HFFc6 (cell line): ENCODE results near the gene NEK6. TPM values are rescaled to one million over a fixed set of nuclear protein-coding genes. Genes with fewer than 3 reads are reported as not detected.
A peak's percentile ranks its signal among the peaks of the same experiment; 100 is the strongest.

Experiments used
- DNase-seq: peaks from one replicate; pipeline ENCODE4 v3.0.0-alpha.2; 2018
- H3K27ac Mint-ChIP-seq: 2 replicates; pipeline ENCODE4 v1.8.0; 2020; ENCODE audit warnings: mild to moderate bottlenecking, mixed read lengths
- H3K27me3 Mint-ChIP-seq: 2 replicates; pipeline ENCODE4 v1.8.0; 2021; ENCODE audit warnings: mild to moderate bottlenecking, moderate library complexity, mixed read lengths; ENCODE audit not compliant: insufficient read depth
- H3K36me3 Mint-ChIP-seq: 2 replicates; pipeline ENCODE4 v1.8.0; 2021; ENCODE audit warnings: low read depth, mixed read lengths
- H3K4me1 Mint-ChIP-seq: 2 replicates; pipeline ENCODE4 v1.8.0; 2020; ENCODE audit warnings: low read depth, mixed read lengths
- H3K4me3 Mint-ChIP-seq: 2 replicates; pipeline ENCODE4 v1.8.0; 2020; ENCODE audit warnings: mild to moderate bottlenecking, moderate library complexity, mixed read lengths
- H3K9me3 Mint-ChIP-seq: 2 replicates; pipeline ENCODE4 v1.8.0; 2020; ENCODE audit warnings: mild to moderate bottlenecking, mixed read lengths
- total RNA-seq, 6 experiments: library from RNA; stranded (reverse); fragmentation: NEBNext Ultra II Directional; extraction: Animal tissue kit (Norgen Biotek cat#: 25700); gene quantifications; 2 replicates in 1 of 6; 3 replicates in 5 of 6; pipeline ENCODE4 v1.2.3, GENCODE V29; 2021
- TF ChIP-seq, protein P1 (sequence below): fragments of 200-600 bp; sonication (generic); IDR thresholded peaks from 2 replicates; pipeline ENCODE4 v1.5.0; 2021; ENCODE audit warnings: antibody characterized with exemption, mild to moderate bottlenecking

The NEK6 gene
- total RNA-seq, 6 experiments from 2014 or later, result 66.5 to 81.1 (median 71.4) TPM

DNA sequence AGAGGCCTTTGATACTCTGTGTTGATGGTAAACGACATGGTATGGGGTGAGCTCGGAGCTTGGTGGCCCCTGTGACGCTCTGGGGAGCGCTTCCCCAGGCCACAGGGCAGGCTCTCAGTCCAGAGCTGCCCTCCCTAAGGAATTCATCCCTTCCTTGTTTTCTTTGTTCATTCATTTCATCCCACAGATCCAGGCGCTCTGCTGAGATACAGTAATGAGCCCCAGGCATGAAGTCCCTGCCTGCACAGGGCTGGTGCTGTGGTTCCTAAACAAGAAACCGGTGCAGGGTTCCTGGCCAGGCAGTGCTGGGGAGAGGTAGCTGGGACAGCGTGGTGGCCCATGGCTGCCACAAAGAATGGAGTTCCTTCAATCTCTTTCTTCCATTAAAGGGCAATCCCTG lies 14.4 kb downstream of the NEK6 start:
- Mint-ChIP-seq H3K4me1 (peaks cover 26% of the 10 kb centered on the region), H3K4me3 (no peak overlapping the region), H3K9me3 (no peaks in the 10 kb centered on the region), H3K36me3 (0 out of 2 replicates have a peak, but pooled peaks cover 10% of the 10 kb centered on the region), H3K27ac (no peak overlapping the region), H3K27me3 (no peaks in the 10 kb centered on the region; the same call in 1 of the 2 replicates)
- DNase-seq, result no peak
- TF ChIP-seq, protein P1, sequence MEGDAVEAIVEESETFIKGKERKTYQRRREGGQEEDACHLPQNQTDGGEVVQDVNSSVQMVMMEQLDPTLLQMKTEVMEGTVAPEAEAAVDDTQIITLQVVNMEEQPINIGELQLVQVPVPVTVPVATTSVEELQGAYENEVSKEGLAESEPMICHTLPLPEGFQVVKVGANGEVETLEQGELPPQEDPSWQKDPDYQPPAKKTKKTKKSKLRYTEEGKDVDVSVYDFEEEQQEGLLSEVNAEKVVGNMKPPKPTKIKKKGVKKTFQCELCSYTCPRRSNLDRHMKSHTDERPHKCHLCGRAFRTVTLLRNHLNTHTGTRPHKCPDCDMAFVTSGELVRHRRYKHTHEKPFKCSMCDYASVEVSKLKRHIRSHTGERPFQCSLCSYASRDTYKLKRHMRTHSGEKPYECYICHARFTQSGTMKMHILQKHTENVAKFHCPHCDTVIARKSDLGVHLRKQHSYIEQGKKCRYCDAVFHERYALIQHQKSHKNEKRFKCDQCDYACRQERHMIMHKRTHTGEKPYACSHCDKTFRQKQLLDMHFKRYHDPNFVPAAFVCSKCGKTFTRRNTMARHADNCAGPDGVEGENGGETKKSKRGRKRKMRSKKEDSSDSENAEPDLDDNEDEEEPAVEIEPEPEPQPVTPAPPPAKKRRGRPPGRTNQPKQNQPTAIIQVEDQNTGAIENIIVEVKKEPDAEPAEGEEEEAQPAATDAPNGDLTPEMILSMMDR, result no peak

DNA sequence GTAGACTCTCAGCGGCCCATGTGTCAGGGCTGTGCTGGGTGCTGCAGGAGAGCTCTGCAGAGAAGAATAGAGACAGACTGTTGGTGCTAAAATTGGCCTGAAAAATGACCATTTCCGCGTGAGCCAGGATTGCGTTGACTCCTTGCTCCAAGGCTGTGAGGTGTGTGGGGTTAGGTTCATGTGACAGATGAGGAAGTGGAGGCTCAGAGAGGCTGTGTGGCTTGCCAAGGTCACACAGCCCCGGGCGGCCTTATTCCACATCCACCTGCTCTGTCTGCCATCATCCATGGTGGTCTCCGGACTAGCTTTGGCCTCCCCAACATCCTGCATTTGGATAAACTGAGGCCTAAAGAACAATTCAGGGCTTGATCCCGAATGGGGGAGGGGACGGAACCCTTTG lies 15.2 kb downstream of the NEK6 start:
- H3K9me3 Mint-ChIP-seq, result no peaks in the 10 kb centered on the region
- no peak for DNase-seq
- H3K4me3 Mint-ChIP-seq, result no peak overlapping the region
- no peak overlapping the region for H3K27ac Mint-ChIP-seq
- H3K36me3 Mint-ChIP-seq, result peaks cover 13% of the 10 kb centered on the region; the same call in 1 of the 2 replicates
- H3K4me1 Mint-ChIP-seq, result peaks cover 22% of the 10 kb centered on the region
- TF ChIP-seq, protein P1, result no peak
- no peaks in the 10 kb centered on the region; the same call in 1 of the 2 replicates for H3K27me3 Mint-ChIP-seq

DNA sequence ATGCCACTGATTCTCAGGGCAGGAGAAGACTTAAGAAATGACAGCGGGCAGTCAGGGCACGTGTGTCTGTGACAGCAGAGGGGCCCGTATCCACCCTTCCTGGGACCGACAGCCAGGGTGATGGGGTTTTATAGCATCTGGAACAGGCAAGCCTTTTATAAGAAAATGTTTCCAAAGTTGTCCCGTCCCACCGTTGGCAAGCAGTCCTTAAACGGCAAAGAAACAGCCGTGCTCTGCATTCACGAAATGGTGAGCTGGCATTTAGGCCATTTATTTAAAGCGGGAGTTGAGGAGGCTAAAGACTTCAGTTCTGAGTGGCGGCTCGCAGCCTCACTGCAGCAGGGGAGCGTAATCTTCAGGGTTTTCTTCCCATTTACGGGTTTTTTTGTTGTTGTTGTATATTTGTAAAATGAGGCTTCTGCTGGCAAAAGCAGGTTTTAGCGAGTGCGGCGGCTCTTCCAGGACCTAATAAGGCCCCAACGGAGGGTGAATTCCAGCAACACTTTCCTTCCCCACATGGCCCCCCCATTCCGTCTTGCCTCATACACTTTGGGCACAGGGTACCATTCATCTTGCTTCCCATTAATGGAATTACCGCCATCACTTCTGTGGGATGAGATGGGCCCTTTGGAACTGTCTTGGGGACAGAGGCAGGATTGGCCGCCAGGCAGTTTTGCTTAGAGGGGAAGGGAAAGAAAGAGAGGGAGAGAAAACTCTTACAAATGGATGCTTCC lies 15.8 kb downstream of the NEK6 start:
- peaks cover 17% of the 10 kb centered on the region for H3K4me1 Mint-ChIP-seq
- H3K27ac Mint-ChIP-seq, result no peak overlapping the region; the same call in 1 of the 2 replicates
- no peak for DNase-seq
- H3K36me3 Mint-ChIP-seq, result peaks cover 13% of the 10 kb centered on the region; the same call in 1 of the 2 replicates
- H3K4me3 Mint-ChIP-seq, result no peak overlapping the region
- no peaks in the 10 kb centered on the region; the same call in 1 of the 2 replicates for H3K27me3 Mint-ChIP-seq
- TF ChIP-seq, protein P1, result no peak
- no peaks in the 10 kb centered on the region for H3K9me3 Mint-ChIP-seq

DNA sequence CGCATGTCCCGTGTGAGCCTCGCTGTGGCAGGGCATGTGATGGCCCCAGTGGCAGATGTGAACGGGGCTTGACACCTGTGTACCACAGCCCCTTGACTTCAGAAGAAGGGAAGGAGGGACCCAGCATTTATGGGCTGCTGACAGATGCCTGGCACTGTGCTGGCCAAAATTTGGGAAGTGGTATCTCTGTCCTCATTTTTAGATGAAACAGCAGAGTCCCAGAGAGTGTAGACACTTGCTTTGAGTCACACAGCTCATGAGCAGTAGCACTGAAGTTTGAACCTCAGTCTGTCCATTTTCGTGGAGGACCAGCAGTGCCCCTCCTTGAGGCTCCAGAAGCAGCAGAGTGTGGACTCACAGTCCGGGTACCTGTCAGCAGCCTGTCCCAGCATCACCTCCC lies 16.5 kb downstream of the NEK6 start:
- no peak overlapping the region for H3K4me3 Mint-ChIP-seq
- DNase-seq, result no peak
- H3K4me1 Mint-ChIP-seq, result peaks cover 18% of the 10 kb centered on the region; the same call in 1 of the 2 replicates
- no peaks in the 10 kb centered on the region for H3K9me3 Mint-ChIP-seq
- TF ChIP-seq, protein P1, result no peak
- H3K36me3 Mint-ChIP-seq, result peaks cover 11% of the 10 kb centered on the region; the same call in 1 of the 2 replicates
- H3K27me3 Mint-ChIP-seq, result no peaks in the 10 kb centered on the region; the same call in 1 of the 2 replicates
- 0 out of 2 replicates have a peak overlapping the region, but pooled peaks have one; percentile 7 for H3K27ac Mint-ChIP-seq

DNA sequence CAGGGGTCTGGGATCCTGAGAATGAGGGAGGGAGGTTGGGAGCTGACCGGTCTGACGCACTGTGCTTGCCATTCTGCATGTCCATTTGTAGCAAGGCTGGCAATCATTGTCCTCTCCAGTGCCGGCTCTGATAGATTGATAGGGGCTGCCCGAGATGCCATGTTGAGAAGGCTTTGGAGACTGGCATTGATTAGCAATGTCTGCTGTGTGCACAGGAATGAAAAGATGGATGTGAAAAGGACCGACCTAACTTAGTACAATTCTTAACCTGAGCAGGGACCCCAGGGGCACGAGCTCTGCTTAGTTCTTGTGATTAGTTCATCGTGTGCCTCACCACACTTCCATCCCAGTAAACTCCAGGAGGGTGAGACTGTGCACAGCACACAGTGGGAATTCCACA lies 17.0 kb downstream of the NEK6 start:
- no peak for DNase-seq
- TF ChIP-seq, protein P1, result no peak
- Mint-ChIP-seq H3K27ac (peak overlapping the region; percentile 29; the same call in 1 of the 2 replicates), H3K4me3 (no peak overlapping the region), H3K4me1 (peaks cover 20% of the 10 kb centered on the region), H3K36me3 (peaks cover 11% of the 10 kb centered on the region; the same call in 1 of the 2 replicates), H3K27me3 (peaks cover 3% of the 10 kb centered on the region), H3K9me3 (no peaks in the 10 kb centered on the region)
